IMR-90 (cell line): ENCODE data around the gene RAD51B. TPM values are rescaled to one million over a fixed set of nuclear protein-coding genes. Genes with fewer than 3 reads are reported as not detected.

ENCODE experiments used
- ATAC-seq: fragments of 200-7000 bp; cut with Tn5 transposase; 2 replicates; pipeline ENCODE4 v1.9.1; 2020; ENCODE audit warnings: low read depth, mild to moderate bottlenecking, moderate library complexity
- BruUV-seq: library from RNA; stranded (reverse); fragments of 400-500 nt; replicated peaks from 2 replicates; lab custom pipeline; 2021; lab: Mats Ljungman, UMichigan
- CTCF ChIA-PET: fragments of 300-600 bp; formaldehyde crosslinking; extraction: SDS; loops from one replicate; lab custom pipeline; 2021; ENCODE audit warnings: antibody characterized with exemption; lab: Yijun Ruan, JAX
- POLR2A ChIA-PET: fragments of 300-600 bp; sonication (Branson Sonifier 250); formaldehyde crosslinking; loops from one replicate; lab custom pipeline; 2022; ENCODE audit warnings: antibody characterized with exemption; ENCODE audit not compliant: unreplicated experiment; lab: Charles Lee
- DNase-seq: peaks from one replicate; pipeline ENCODE4 v3.0.0; 2013
- H2AFZ ChIP-seq: replicated peaks from 2 replicates; pipeline ENCODE3; 2013; ENCODE audit warnings: low read length, mild to moderate bottlenecking; ENCODE audit not compliant: poor library complexity
- H2AK5ac ChIP-seq: 2 replicates; pipeline ENCODE4 v1.6.1; 2013; ENCODE audit warnings: low read depth, low read length, inconsistent platforms
- H2AK9ac ChIP-seq: replicated peaks from 2 replicates; pipeline ENCODE3; 2013; ENCODE audit warnings: mild to moderate bottlenecking, low read depth, low read length, moderate library complexity; ENCODE audit not compliant: poor library complexity
- H2BK120ac ChIP-seq: 2 replicates; pipeline ENCODE4 v1.6.1; 2013; ENCODE audit warnings: low read depth, low read length, inconsistent platforms
- H2BK15ac ChIP-seq: 3 replicates; pipeline ENCODE4 v1.6.1; 2013; ENCODE audit warnings: low read depth, low read length, inconsistent platforms
- H2BK20ac ChIP-seq: 2 replicates; pipeline ENCODE4 v1.6.1; 2013; ENCODE audit warnings: low read depth, mild to moderate bottlenecking, inconsistent platforms, low read length, moderate library complexity
- H2BK5ac ChIP-seq: 2 replicates; pipeline ENCODE4 v1.6.1; 2013; ENCODE audit warnings: mild to moderate bottlenecking, low read depth, low read length, inconsistent platforms; ENCODE audit not compliant: poor library complexity, severe bottlenecking
- H3K14ac ChIP-seq: replicated peaks from 2 replicates; pipeline ENCODE4 v1.6.1; 2013; ENCODE audit warnings: low read depth, low read length, inconsistent platforms
- H3K18ac ChIP-seq: 2 replicates; pipeline ENCODE4 v1.6.1; 2013; ENCODE audit warnings: low read depth, low read length, control low read depth
- H3K23ac ChIP-seq: 2 replicates; pipeline ENCODE4 v1.6.1; 2013; ENCODE audit warnings: low read depth, low read length, inconsistent platforms
- H3K27ac ChIP-seq: 2 replicates; pipeline ENCODE4 v1.5.1; 2013; ENCODE audit warnings: mild to moderate bottlenecking, control low read depth, low read length; ENCODE audit not compliant: insufficient read depth
- H3K27me3 ChIP-seq: 2 replicates; pipeline ENCODE4 v1.6.1; 2013; ENCODE audit warnings: low read length; ENCODE audit not compliant: control insufficient read depth, insufficient read depth
- H3K36me3 ChIP-seq: 2 replicates; pipeline ENCODE4 v1.6.1; 2013; ENCODE audit warnings: low read length, mixed read lengths; ENCODE audit not compliant: control insufficient read depth, insufficient read depth
- H3K4ac ChIP-seq: 2 replicates; pipeline ENCODE4 v1.6.1; 2013; ENCODE audit warnings: low read depth, low read length, inconsistent platforms
- H3K4me1 ChIP-seq: 2 replicates; pipeline ENCODE4 v1.6.1; 2013; ENCODE audit warnings: low read length, mixed read lengths; ENCODE audit not compliant: control insufficient read depth, insufficient read depth
- H3K4me2 ChIP-seq: 2 replicates; pipeline ENCODE4 v1.6.1; 2013; ENCODE audit warnings: low read depth, mild to moderate bottlenecking, control low read depth, low read length, moderate library complexity
- H3K4me3 ChIP-seq: 2 replicates; pipeline ENCODE4 v1.5.1; 2013; ENCODE audit warnings: low read depth, mild to moderate bottlenecking, control low read depth, low read length, moderate library complexity; ENCODE audit not compliant: insufficient read depth
- H3K56ac ChIP-seq: 2 replicates; pipeline ENCODE4 v1.6.1; 2013; ENCODE audit warnings: low read length, inconsistent platforms; ENCODE audit not compliant: insufficient read depth; ENCODE audit errors: extremely low read depth
- H3K79me1 ChIP-seq, 2 experiments: 2 replicates each; pipeline ENCODE4 v1.6.1; 2013; ENCODE audit warnings: low read length in 2 of 2, inconsistent platforms in 1 of 2, low read depth in 1 of 2
- H3K9ac ChIP-seq: 2 replicates; pipeline ENCODE4 v1.6.1; 2013; ENCODE audit warnings: low read depth, low read length, control low read depth
- H3K9me1 ChIP-seq: 2 replicates; pipeline ENCODE4 v1.6.1; 2013; ENCODE audit warnings: low read length, inconsistent platforms; ENCODE audit not compliant: insufficient read depth
- H3K9me3 ChIP-seq: 2 replicates; pipeline ENCODE4 v1.6.1; 2013; ENCODE audit warnings: low read length; ENCODE audit not compliant: control insufficient read depth, insufficient read depth
- H4K20me1 ChIP-seq: 2 replicates; pipeline ENCODE4 v1.6.1; 2013; ENCODE audit warnings: low read length, inconsistent platforms; ENCODE audit not compliant: insufficient read depth
- H4K5ac ChIP-seq: 2 replicates; pipeline ENCODE4 v1.6.1; 2013; ENCODE audit warnings: mild to moderate bottlenecking, low read depth, low read length, control low read depth
- H4K8ac ChIP-seq, 2 experiments: 2 replicates each; pipeline ENCODE4 v1.6.1; 2013; ENCODE audit warnings: low read depth in 2 of 2, low read length in 2 of 2, control low read depth in 1 of 2, inconsistent platforms in 1 of 2
- H4K91ac ChIP-seq: 2 replicates; pipeline ENCODE4 v1.6.1; 2013; ENCODE audit warnings: low read depth, low read length, inconsistent platforms; ENCODE audit not compliant: insufficient read depth
- BHLHE40 ChIP-seq: fragments of 150-350 bp; IDR thresholded peaks from 2 replicates; pipeline ENCODE4 v1.6.1; 2016; ENCODE audit warnings: mild to moderate bottlenecking, low read depth, low read length
- CEBPB ChIP-seq: IDR thresholded peaks from 2 replicates; pipeline ENCODE4 v1.6.1; 2012; ENCODE audit warnings: low read depth, low read length, improper control_type of control experiment
- CHD1 ChIP-seq: IDR thresholded peaks from 2 replicates; pipeline ENCODE4 v1.6.1; 2012; ENCODE audit warnings: low read depth, low read length, improper control_type of control experiment
- FOS ChIP-seq: fragments of 150-350 bp; IDR thresholded peaks from 2 replicates; pipeline ENCODE4 v1.6.1; 2016; ENCODE audit warnings: low read depth, low read length
- MAFK ChIP-seq: IDR thresholded peaks from 2 replicates; pipeline ENCODE4 v1.6.1; 2012; ENCODE audit warnings: low read depth, low read length, improper control_type of control experiment
- MAZ ChIP-seq: IDR thresholded peaks from 2 replicates; pipeline ENCODE4 v1.6.1; 2012; ENCODE audit warnings: low read depth, mild to moderate bottlenecking, low read length, improper control_type of control experiment, moderate library complexity, borderline replicate concordance
- MXI1 ChIP-seq: IDR thresholded peaks from 2 replicates; pipeline ENCODE4 v1.6.1; 2012; ENCODE audit warnings: low read depth, mild to moderate bottlenecking, low read length, moderate library complexity, borderline replicate concordance
- NFE2L2 ChIP-seq: fragments of 150-350 bp; IDR thresholded peaks from 2 replicates; pipeline ENCODE4 v1.6.1; 2016; ENCODE audit warnings: low read depth, mild to moderate bottlenecking, low read length
- POLR2A ChIP-seq: IDR thresholded peaks from 2 replicates; pipeline ENCODE4 v1.6.1; 2012; ENCODE audit warnings: mild to moderate bottlenecking, low read depth, low read length
- RAD21 ChIP-seq: IDR thresholded peaks from 2 replicates; pipeline ENCODE4 v1.6.1; 2012; ENCODE audit warnings: low read length, improper control_type of control experiment
- RFX5 ChIP-seq: IDR thresholded peaks from 2 replicates; pipeline ENCODE4 v1.8.0; 2012; ENCODE audit warnings: low read depth, mild to moderate bottlenecking, low read length, moderate library complexity
- SMC3 ChIP-seq: fragments of 150-350 bp; IDR thresholded peaks from 2 replicates; pipeline ENCODE4 v1.6.1; 2016; ENCODE audit warnings: low read depth, mild to moderate bottlenecking, antibody characterized with exemption, low read length, moderate library complexity
- USF2 ChIP-seq: fragments of 150-350 bp; IDR thresholded peaks from 2 replicates; pipeline ENCODE4 v1.6.1; 2017; ENCODE audit warnings: mild to moderate bottlenecking, antibody characterized with exemption, low read length, low read depth
- WGBS, 2 experiments: methylation state at CpG; one replicate each; pipeline versions ENCODE4 v1.1.5 to v1.1.7; 2013; ENCODE audit warnings: missing lambda C conversion rate in 2 of 2; ENCODE audit not compliant: insufficient read length in 1 of 2; ENCODE audit errors: extremely low coverage in 2 of 2; 5-methylcytosine and 5-hydroxymethylcytosine counted together
- dilution Hi-C: fragments of 300-500 bp; cut with HindIII; formaldehyde crosslinking; loops from one replicate; pipeline ENCODE4 v1.14.3; 2018; ENCODE audit warnings: low sequenced_read_pairs; ENCODE audit not compliant: unreplicated experiment
- in situ Hi-C: fragments of 300-500 bp; cut with MboI; formaldehyde crosslinking; loops from 3 replicates; pipeline ENCODE4 v1.14.3; 2019; ENCODE audit warnings: low sequenced_read_pairs, inconsistent platforms, mixed read lengths
- intact Hi-C: fragments of 100-400 bp; cut with micrococcal nuclease; formaldehyde crosslinking; loops from 2 replicates; pipeline ENCODE4 v1.10.0; 2022
- polyA plus RNA-seq, 3 experiments: library from polyadenylated mRNA; depleted of rRNA; stranded (reverse); fragments of >200 nt; gene quantifications; 2 replicates each; pipeline ENCODE4 v1.2.3, GENCODE V29; 2012; ENCODE audit warnings: low replicate concordance in 1 of 3
- total RNA-seq: library from RNA; depleted of rRNA; stranded (reverse); fragments of >200 nt; gene quantifications from 2 replicates; pipeline ENCODE4 v1.2.3, GENCODE V29; 2012
- TF ChIP-seq, protein P1 (sequence below): conservative IDR thresholded peaks from 2 replicates; pipeline ENCODE4 v1.5.1; 2012; ENCODE audit warnings: mild to moderate bottlenecking, low read depth, low read length, improper control_type of control experiment
- TF ChIP-seq, protein P2 (sequence below): fragments of 150-350 bp; IDR thresholded peaks from 2 replicates; pipeline ENCODE4 v1.6.1; 2016; ENCODE audit warnings: low read depth, mild to moderate bottlenecking, low read length, moderate library complexity, borderline replicate concordance

The RAD51B gene
- total and polyA plus RNA-seq, 2 of the 4 experiments (the other 2 are of a cell fraction): 5.1 to 18.8 TPM

- no peak for TF ChIP-seq USF2
- TF ChIP-seq CEBPB: no peak
- no peak for TF ChIP-seq SMC3
Observed at GRCh38 chr14:68266998-68267397, 447.4 kb downstream of the RAD51B start (continued).

DNA sequence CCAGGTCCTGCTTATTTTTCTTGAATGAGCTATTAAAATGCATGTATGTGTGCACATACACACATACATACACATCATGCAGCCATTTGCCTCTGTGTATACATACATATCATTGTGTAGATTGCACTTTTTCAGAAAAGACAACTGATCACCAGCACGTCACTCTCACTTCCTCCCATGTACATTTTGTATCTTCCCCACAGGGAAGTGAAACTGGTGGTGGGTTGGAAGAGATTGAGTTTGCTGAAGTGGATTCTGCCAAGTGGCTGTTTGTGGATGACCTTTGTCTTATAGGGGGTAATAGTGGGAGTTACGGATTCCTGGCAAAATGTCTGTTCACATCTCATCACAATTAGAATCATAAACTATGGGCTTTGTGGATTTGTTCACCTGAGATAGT, 448.6 kb downstream of the RAD51B start:
- no peak overlapping the region for H3K14ac ChIP-seq
- no peak overlapping the region for H2AK9ac ChIP-seq
- H3K9me1 ChIP-seq: no peaks in the 10 kb centered on the region
- ATAC-seq: no peak
- H2BK5ac ChIP-seq: no peak overlapping the region
- H3K4ac ChIP-seq: no peak overlapping the region
- H4K5ac ChIP-seq: no peak overlapping the region
- no peak overlapping the region for H2AK5ac ChIP-seq
- H2BK120ac ChIP-seq: no peak overlapping the region
- H2AFZ ChIP-seq: no peak overlapping the region
- H4K8ac ChIP-seq: no peak overlapping the region
- in situ Hi-C loops (no loop called here), dilution Hi-C loops (no loop called here), intact Hi-C loops (no loop called here)
- no peak overlapping the region for H3K23ac ChIP-seq
- no peak overlapping the region for H3K9ac ChIP-seq
- DNase-seq: no peak
- H2BK15ac ChIP-seq: no peak overlapping the region
- no peaks in the 10 kb centered on the region for H3K27me3 ChIP-seq
- no peak overlapping the region for H2BK20ac ChIP-seq
- no CpG with 5 or more reads among the region's 2 CpGs for WGBS, 2 experiments
- no peak overlapping the region for H4K91ac ChIP-seq
- no peak overlapping the region for H3K27ac ChIP-seq
- H4K20me1 ChIP-seq: no peaks in the 10 kb centered on the region
- no peaks in the 10 kb centered on the region for H3K79me1 ChIP-seq
- no TSS peak for BruUV-seq
- ChIA-PET CTCF (interaction anchor here (0.6 kb wide), 1 partner anchor 138 kb away, joined by 3 read pairs; no protein-coding TSS in a partner anchor), POLR2A (no interaction called here)
- 0 out of 2 replicates have a peak, but pooled peaks cover 4% of the 10 kb centered on the region for H3K4me1 ChIP-seq
- H3K4me3 ChIP-seq: no peak overlapping the region
- no peak overlapping the region for H3K56ac ChIP-seq
- H3K9me3 ChIP-seq: no peaks in the 10 kb centered on the region
- H3K4me2 ChIP-seq: no peak overlapping the region
- H3K18ac ChIP-seq: no peak overlapping the region
- H3K36me3 ChIP-seq: no peaks in the 10 kb centered on the region
- TF ChIP-seq CHD1 (no peak), MXI1 (no peak), CEBPB (no peak), BHLHE40 (no peak), SMC3 (no peak), MAFK (no peak), MAZ (no peak), NFE2L2 (no peak), RFX5 (no peak), POLR2A (no peak), FOS (no peak), RAD21 (no peak)
- TF ChIP-seq, protein P1, sequence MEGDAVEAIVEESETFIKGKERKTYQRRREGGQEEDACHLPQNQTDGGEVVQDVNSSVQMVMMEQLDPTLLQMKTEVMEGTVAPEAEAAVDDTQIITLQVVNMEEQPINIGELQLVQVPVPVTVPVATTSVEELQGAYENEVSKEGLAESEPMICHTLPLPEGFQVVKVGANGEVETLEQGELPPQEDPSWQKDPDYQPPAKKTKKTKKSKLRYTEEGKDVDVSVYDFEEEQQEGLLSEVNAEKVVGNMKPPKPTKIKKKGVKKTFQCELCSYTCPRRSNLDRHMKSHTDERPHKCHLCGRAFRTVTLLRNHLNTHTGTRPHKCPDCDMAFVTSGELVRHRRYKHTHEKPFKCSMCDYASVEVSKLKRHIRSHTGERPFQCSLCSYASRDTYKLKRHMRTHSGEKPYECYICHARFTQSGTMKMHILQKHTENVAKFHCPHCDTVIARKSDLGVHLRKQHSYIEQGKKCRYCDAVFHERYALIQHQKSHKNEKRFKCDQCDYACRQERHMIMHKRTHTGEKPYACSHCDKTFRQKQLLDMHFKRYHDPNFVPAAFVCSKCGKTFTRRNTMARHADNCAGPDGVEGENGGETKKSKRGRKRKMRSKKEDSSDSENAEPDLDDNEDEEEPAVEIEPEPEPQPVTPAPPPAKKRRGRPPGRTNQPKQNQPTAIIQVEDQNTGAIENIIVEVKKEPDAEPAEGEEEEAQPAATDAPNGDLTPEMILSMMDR: no peak
- TF ChIP-seq, protein P2, sequence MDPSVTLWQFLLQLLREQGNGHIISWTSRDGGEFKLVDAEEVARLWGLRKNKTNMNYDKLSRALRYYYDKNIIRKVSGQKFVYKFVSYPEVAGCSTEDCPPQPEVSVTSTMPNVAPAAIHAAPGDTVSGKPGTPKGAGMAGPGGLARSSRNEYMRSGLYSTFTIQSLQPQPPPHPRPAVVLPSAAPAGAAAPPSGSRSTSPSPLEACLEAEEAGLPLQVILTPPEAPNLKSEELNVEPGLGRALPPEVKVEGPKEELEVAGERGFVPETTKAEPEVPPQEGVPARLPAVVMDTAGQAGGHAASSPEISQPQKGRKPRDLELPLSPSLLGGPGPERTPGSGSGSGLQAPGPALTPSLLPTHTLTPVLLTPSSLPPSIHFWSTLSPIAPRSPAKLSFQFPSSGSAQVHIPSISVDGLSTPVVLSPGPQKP: no peak
